Measurements from ENCODE around the gene CD6.

Gene CD6

DNA sequence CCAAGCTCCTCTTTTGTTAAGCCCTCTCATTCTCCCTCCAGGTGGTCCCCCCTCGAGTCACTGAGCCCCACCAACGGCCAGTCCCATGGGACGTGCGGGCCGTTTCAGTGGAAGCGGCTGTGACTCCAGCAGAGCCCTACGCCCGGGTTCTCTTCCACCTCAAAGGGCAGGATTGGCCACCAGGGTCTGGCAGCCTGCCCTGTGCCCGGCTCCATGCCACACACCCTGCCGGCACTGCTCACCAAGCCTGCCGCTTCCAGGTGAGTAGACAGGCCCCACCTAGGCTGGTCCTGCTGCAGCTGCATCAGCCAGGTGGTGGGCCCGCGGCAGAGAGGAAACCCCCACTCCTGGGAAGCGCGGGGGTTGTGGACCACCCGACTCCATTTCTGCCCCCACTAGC lies 43.9 kb upstream of the CD6 start:
- TF ChIP-seq NFRKB (IDR thresholded peaks at IDR 0.05) (no peak), LEF1 (IDR thresholded peaks at IDR 0.05; ENCODE audit: borderline replicate concordance) (no peak), ELF4 (IDR thresholded peaks at IDR 0.05) (no peak), FOXK2 (IDR thresholded peaks at IDR 0.05) (no peak), CTBP1 (IDR thresholded peaks at IDR 0.05; ENCODE audit: borderline replicate concordance) (no peak), FOXA1 (IDR thresholded peaks at IDR 0.05) (no peak)
- TF ChIP-seq, protein P1, sequence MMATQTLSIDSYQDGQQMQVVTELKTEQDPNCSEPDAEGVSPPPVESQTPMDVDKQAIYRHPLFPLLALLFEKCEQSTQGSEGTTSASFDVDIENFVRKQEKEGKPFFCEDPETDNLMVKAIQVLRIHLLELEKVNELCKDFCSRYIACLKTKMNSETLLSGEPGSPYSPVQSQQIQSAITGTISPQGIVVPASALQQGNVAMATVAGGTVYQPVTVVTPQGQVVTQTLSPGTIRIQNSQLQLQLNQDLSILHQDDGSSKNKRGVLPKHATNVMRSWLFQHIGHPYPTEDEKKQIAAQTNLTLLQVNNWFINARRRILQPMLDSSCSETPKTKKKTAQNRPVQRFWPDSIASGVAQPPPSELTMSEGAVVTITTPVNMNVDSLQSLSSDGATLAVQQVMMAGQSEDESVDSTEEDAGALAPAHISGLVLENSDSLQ (IDR thresholded peaks at IDR 0.05), result no peak
- CTCF ChIA-PET, result no interaction called here
- no peak for DNase-seq (ENCODE audit: extremely low spot score)
- POLR2A ChIA-PET, result interaction anchor here (2.1 kb wide), 1 partner anchor 14 kb away, joined by 8 read pairs; the partner anchor contains the start of gene TMEM109

GRCh38 chr11:60928563-60929001 lies 42.9 kb upstream of the CD6 start:
- CTCF ChIA-PET, result no interaction called here
- TF ChIP-seq FOXM1 (IDR thresholded peaks at IDR 0.05; ENCODE audit: borderline replicate concordance) (no peak), ELF4 (IDR thresholded peaks at IDR 0.05) (no peak), SUZ12 (IDR thresholded peaks at IDR 0.05) (no peak), FOXA1 (IDR thresholded peaks at IDR 0.05) (no peak), NFRKB (IDR thresholded peaks at IDR 0.05) (no peak), BHLHE40 (IDR thresholded peaks at IDR 0.05; ENCODE audit: borderline replicate concordance) (no peak), SP1 (IDR thresholded peaks at IDR 0.05) (no peak), FOXK2 (IDR thresholded peaks at IDR 0.05) (no peak), CTBP1 (IDR thresholded peaks at IDR 0.05; ENCODE audit: borderline replicate concordance) (no peak), TARDBP (IDR thresholded peaks at IDR 0.05) (no peak), ZNF384 (IDR thresholded peaks at IDR 0.05) (no peak), LEF1 (IDR thresholded peaks at IDR 0.05; ENCODE audit: borderline replicate concordance) (no peak), HDGF (IDR thresholded peaks at IDR 0.05; ENCODE audit: borderline replicate concordance) (no peak), ARNT (IDR thresholded peaks at IDR 0.05) (no peak), L3MBTL2 (conservative IDR thresholded peaks at IDR 0.05) (no peak)
- TF ChIP-seq, protein P1 (IDR thresholded peaks at IDR 0.05), result no peak
- POLR2A ChIA-PET, result interaction anchor here (2.1 kb wide), 1 partner anchor 15 kb away, joined by 8 read pairs; the partner anchor contains the start of gene TMEM109
- no peak for DNase-seq (ENCODE audit: extremely low spot score)

DNA sequence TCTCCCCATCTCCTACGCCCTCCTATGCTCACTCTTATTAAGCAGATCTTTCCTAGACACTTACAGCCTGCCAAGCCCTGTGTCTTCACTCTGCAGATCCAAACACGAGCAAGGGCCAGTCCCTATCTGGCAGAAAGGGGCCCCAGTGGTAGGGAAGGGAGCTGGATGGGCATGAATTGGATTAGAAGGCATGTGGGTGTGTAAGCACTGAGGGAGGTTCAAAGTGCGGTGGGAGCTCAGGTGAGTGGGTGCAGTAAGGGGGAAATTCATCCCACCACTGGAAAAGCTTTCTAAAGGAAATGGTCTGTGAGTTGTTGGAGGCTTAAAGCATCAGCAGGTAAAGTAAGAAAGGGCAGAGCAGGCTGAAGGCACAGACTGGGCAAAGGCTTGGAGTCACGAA lies 41.7 kb upstream of the CD6 start:
- ChIA-PET CTCF (interaction anchor here (1.0 kb wide), 1 partner anchor 30 kb away, joined by 3 read pairs; no protein-coding TSS in a partner anchor), POLR2A (no interaction called here)
- no peak for TF ChIP-seq TARDBP (IDR thresholded peaks at IDR 0.05)
- no peak for TF ChIP-seq FOXM1 (IDR thresholded peaks at IDR 0.05; ENCODE audit: borderline replicate concordance)
- TF ChIP-seq SUZ12 (IDR thresholded peaks at IDR 0.05), result no peak
- no peak for TF ChIP-seq SP1 (IDR thresholded peaks at IDR 0.05)
- TF ChIP-seq CTBP1 (IDR thresholded peaks at IDR 0.05; ENCODE audit: borderline replicate concordance), result no peak
- TF ChIP-seq FOXK2 (IDR thresholded peaks at IDR 0.05), result no peak
- no peak for DNase-seq (ENCODE audit: extremely low spot score)

- POLR2A ChIA-PET, result no interaction called here
- DNase-seq (ENCODE audit: extremely low spot score), result no peak
- CTCF ChIA-PET, result interaction anchor here (1.0 kb wide), 1 partner anchor 31 kb away, joined by 3 read pairs; no protein-coding TSS in a partner anchor
- TF ChIP-seq SUZ12 (IDR thresholded peaks at IDR 0.05) (no peak), FOXA1 (IDR thresholded peaks at IDR 0.05) (no peak), FOXM1 (IDR thresholded peaks at IDR 0.05; ENCODE audit: borderline replicate concordance) (no peak), ELF4 (IDR thresholded peaks at IDR 0.05) (no peak)
- TF ChIP-seq, protein P1 (IDR thresholded peaks at IDR 0.05), result no peak
These were observed 41.1 kb upstream of the CD6 start for GRCh38 chr11:60930394-60930793.

GRCh38 chr11:60931917-60932316 lies 39.6 kb upstream of the CD6 start:
- POLR2A ChIA-PET, result no interaction called here
- CTCF ChIA-PET, result no interaction called here
- TF ChIP-seq ZNF384 (IDR thresholded peaks at IDR 0.05) (no peak), CTBP1 (IDR thresholded peaks at IDR 0.05; ENCODE audit: borderline replicate concordance) (no peak), FOXM1 (IDR thresholded peaks at IDR 0.05; ENCODE audit: borderline replicate concordance) (no peak), L3MBTL2 (conservative IDR thresholded peaks at IDR 0.05) (no peak), ELF4 (IDR thresholded peaks at IDR 0.05) (no peak), FOXA1 (IDR thresholded peaks at IDR 0.05) (no peak), LEF1 (IDR thresholded peaks at IDR 0.05; ENCODE audit: borderline replicate concordance) (no peak)
- no peak for DNase-seq (ENCODE audit: extremely low spot score)

DNA sequence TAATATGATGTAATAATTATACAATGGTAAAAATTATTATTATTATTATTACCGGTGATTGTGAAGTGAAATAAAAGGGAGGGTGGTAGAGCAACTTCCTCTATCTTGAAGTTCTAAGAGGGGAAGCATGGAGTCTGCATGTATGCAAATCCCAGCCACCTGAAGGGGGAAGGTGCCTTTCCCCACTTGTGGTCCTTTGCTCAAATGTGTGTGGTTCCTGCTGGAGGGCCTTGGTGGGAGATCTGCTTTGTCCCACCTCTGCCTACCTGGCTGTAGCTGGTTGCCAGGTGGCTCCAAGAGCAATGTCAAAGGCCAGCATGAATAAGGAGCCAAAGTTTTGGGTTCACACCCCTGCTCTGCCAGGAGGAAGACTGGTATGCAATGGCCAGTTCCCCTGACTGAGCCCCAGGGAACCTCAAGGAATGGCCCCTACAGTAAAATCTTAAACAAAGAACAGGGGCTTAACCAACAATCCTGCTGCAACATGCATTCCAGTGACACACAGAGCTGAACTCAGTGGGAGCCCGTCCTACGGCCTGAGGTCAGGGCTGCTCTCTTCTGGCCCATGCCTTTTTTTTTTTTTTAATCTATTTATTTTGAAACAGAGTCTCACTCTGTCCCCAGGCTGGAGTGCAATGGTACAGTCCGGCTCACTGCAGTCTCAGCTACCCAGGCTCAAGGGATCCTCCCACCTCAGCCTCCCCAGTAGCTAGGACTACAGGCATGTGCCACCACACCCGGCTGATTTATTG lies 38.7 kb upstream of the CD6 start:
- ChIA-PET POLR2A (no interaction called here), CTCF (interaction anchor here (0.7 kb wide), 1 partner anchor 1265 kb away, joined by 5 read pairs; no protein-coding TSS in a partner anchor)
- no peak for TF ChIP-seq ZNF384 (IDR thresholded peaks at IDR 0.05)
- TF ChIP-seq CTBP1 (IDR thresholded peaks at IDR 0.05; ENCODE audit: borderline replicate concordance), result no peak
- no peak for TF ChIP-seq FOXM1 (IDR thresholded peaks at IDR 0.05; ENCODE audit: borderline replicate concordance)
- TF ChIP-seq SUZ12 (IDR thresholded peaks at IDR 0.05), result no peak
- TF ChIP-seq ELF4 (IDR thresholded peaks at IDR 0.05), result no peak
- TF ChIP-seq ARNT (IDR thresholded peaks at IDR 0.05), result no peak
- DNase-seq (ENCODE audit: extremely low spot score), result no peak
